ENCODE measurements around the gene PDZD8. TPM values are rescaled to one million over a fixed set of nuclear protein-coding genes. Genes with fewer than 3 reads are reported as not detected.
A peak's percentile ranks its signal among the peaks of the same experiment; 100 is the strongest.

Gene PDZD8
- total and polyA plus RNA-seq, 2 donors from 2014 or later, result 7.4 to 41.9 TPM

DNA sequence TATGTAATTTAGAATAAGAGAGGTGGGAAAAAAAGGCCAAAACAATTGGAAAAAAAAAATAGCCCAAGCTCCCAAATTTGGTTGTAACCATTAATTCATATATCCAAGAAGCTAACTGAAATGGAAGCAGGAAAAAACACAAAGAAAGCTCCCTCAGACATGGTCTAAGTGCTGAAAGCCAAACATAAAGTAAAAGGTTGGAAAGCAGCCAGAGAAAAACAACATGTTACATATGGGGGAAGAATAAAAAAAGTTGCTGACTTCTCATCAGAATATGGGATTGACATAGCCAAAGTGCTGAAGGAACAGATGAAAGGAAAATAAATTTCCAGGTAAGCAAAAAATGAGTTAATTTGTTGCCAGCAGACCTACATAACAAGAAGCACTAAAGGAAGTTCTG lies 40.3 kb downstream of the PDZD8 start:
- no peak overlapping the region for H3K27ac ChIP-seq (ENCODE audit: low read depth in 2 of 2, low read length in 2 of 2)
- peaks cover 0 to 5% (median 0%) of the 10 kb centered on the region in 3 donors for H3K9me3 ChIP-seq (ENCODE audit: control insufficient read depth in 2 of 3, insufficient read depth in 1 of 3, low read length in 3 of 3)
- H3K4me1 ChIP-seq (ENCODE audit: control insufficient read depth in 2 of 3, insufficient read depth in 2 of 3, low read depth in 1 of 3, low read length in 3 of 3), result no peaks in the 10 kb centered on the region
- no peak overlapping the region for H3K9ac ChIP-seq (ENCODE audit: low read length in 3 of 3)
- no peak overlapping the region for H3K4me3 ChIP-seq (ENCODE audit: low read length in 3 of 3)
- H3K36me3 ChIP-seq (ENCODE audit: control insufficient read depth in 2 of 3, insufficient read depth in 3 of 3, low read length in 3 of 3), result peaks cover 0 to 4% (median 0%) of the 10 kb centered on the region in 3 donors
- DNase-seq, result no peak
- intact Hi-C loops (cut with DNase I), result no loop called here
- TF ChIP-seq, protein P1, sequence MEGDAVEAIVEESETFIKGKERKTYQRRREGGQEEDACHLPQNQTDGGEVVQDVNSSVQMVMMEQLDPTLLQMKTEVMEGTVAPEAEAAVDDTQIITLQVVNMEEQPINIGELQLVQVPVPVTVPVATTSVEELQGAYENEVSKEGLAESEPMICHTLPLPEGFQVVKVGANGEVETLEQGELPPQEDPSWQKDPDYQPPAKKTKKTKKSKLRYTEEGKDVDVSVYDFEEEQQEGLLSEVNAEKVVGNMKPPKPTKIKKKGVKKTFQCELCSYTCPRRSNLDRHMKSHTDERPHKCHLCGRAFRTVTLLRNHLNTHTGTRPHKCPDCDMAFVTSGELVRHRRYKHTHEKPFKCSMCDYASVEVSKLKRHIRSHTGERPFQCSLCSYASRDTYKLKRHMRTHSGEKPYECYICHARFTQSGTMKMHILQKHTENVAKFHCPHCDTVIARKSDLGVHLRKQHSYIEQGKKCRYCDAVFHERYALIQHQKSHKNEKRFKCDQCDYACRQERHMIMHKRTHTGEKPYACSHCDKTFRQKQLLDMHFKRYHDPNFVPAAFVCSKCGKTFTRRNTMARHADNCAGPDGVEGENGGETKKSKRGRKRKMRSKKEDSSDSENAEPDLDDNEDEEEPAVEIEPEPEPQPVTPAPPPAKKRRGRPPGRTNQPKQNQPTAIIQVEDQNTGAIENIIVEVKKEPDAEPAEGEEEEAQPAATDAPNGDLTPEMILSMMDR (IDR thresholded peaks at IDR 0.05; ENCODE audit: borderline replicate concordance, extremely low read depth, insufficient read depth), result no peak
- no peaks in the 10 kb centered on the region for H3K27me3 ChIP-seq (ENCODE audit: control insufficient read depth, insufficient read depth, low read length)
- FAIRE-seq, result no peak

DNA sequence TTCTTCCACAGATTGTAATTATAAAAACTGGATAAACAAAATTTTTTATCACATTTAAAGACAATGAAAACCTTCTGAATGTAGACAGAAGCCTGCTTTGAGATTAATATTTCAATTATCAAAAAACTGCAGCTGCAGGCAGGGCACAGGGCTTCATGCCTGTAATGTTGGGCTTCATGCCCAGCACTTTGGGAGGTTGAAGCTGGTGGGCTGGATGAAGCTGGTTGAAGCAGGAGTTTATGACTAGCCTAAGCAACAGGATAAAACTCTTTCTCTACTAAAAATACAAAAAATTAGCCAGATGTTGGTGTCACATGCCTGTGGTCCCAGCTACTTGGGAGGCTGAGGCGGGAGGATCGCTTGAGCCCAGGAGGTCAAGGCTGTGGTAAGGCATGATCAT lies 41.2 kb downstream of the PDZD8 start:
- H3K4me1 ChIP-seq (ENCODE audit: control insufficient read depth in 2 of 3, insufficient read depth in 2 of 3, low read depth in 1 of 3, low read length in 3 of 3), result no peaks in the 10 kb centered on the region
- peaks cover 0 to 4% (median 0%) of the 10 kb centered on the region in 3 donors for H3K36me3 ChIP-seq (ENCODE audit: control insufficient read depth in 2 of 3, insufficient read depth in 3 of 3, low read length in 3 of 3)
- peak overlapping the region in 1 of 3 donors; percentile 15 for H3K4me3 ChIP-seq (ENCODE audit: low read length in 3 of 3)
- FAIRE-seq (no peak), DNase-seq (no peak)
- H3K9ac ChIP-seq (ENCODE audit: low read length in 3 of 3), result no peak overlapping the region
- intact Hi-C loops (cut with DNase I), result no loop called here
- peaks cover 0 to 5% (median 0%) of the 10 kb centered on the region in 3 donors for H3K9me3 ChIP-seq (ENCODE audit: control insufficient read depth in 2 of 3, insufficient read depth in 1 of 3, low read length in 3 of 3)
- no peak overlapping the region for H3K27ac ChIP-seq (ENCODE audit: low read depth in 2 of 2, low read length in 2 of 2)
- H3K27me3 ChIP-seq (ENCODE audit: control insufficient read depth, insufficient read depth, low read length), result no peaks in the 10 kb centered on the region
- TF ChIP-seq, protein P1 (IDR thresholded peaks at IDR 0.05; ENCODE audit: borderline replicate concordance, extremely low read depth, insufficient read depth), result no peak

DNA sequence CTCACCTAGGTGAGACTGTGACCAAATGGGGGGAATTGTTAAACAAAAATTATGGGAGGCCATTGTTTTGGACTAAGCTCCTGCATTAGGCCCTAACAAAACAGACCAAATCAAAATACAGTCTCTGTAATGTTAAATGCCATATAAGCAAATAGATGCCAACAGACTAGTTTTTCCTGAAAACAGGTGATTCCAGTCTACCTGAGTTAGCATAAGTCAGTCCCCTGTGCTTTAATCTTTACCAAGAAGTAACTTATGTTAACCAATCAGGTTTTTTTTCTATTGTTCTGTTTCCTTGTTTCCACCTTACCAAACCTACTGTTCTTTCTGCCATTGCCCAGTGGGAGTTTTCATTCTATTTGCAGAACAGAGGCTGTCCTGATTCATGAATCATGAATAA lies 48.0 kb downstream of the PDZD8 start:
- FAIRE-seq (no peak), DNase-seq (no peak)
- no peak overlapping the region for H3K27ac ChIP-seq (ENCODE audit: low read depth in 2 of 2, low read length in 2 of 2)
- no peak overlapping the region for H3K4me3 ChIP-seq (ENCODE audit: low read length in 3 of 3)
- H3K4me1 ChIP-seq (ENCODE audit: control insufficient read depth in 2 of 3, insufficient read depth in 2 of 3, low read depth in 1 of 3, low read length in 3 of 3), result peaks cover 0 to 8% (median 6%) of the 10 kb centered on the region in 3 donors
- H3K27me3 ChIP-seq (ENCODE audit: control insufficient read depth, insufficient read depth, low read length), result no peaks in the 10 kb centered on the region
- no peak overlapping the region for H3K9ac ChIP-seq (ENCODE audit: low read length in 3 of 3)
- TF ChIP-seq, protein P1 (IDR thresholded peaks at IDR 0.05; ENCODE audit: borderline replicate concordance, extremely low read depth, insufficient read depth), result no peak
- intact Hi-C loops (cut with DNase I), result no loop called here
- no peaks in the 10 kb centered on the region for H3K36me3 ChIP-seq (ENCODE audit: control insufficient read depth in 2 of 3, insufficient read depth in 3 of 3, low read length in 3 of 3)
- H3K9me3 ChIP-seq (ENCODE audit: control insufficient read depth in 2 of 3, insufficient read depth in 1 of 3, low read length in 3 of 3), result no peaks in the 10 kb centered on the region

DNA sequence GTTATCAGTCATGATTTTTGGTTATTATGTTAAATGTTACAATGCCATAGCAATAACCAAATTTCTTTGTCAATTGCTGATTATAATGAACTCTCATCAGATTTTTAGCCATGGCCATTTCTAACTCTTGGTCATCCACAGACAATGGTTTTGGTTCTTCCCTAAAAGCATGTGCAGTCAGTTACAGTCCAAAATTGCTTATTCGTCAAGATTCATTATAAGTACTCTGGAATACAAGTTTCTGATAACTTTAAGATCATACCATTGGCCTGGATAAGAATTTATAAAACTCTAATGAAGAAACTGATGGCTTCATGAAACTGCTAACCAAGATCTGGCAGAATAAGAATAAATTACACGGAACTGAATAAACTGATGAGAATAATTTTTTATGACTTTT lies 50.9 kb downstream of the PDZD8 start:
- peaks cover 0 to 8% (median 6%) of the 10 kb centered on the region in 3 donors for H3K4me1 ChIP-seq (ENCODE audit: control insufficient read depth in 2 of 3, insufficient read depth in 2 of 3, low read depth in 1 of 3, low read length in 3 of 3)
- H3K9ac ChIP-seq (ENCODE audit: low read length in 3 of 3), result no peak overlapping the region
- no peaks in the 10 kb centered on the region for H3K9me3 ChIP-seq (ENCODE audit: control insufficient read depth in 2 of 3, insufficient read depth in 1 of 3, low read length in 3 of 3)
- H3K36me3 ChIP-seq (ENCODE audit: control insufficient read depth in 2 of 3, insufficient read depth in 3 of 3, low read length in 3 of 3), result no peaks in the 10 kb centered on the region
- H3K4me3 ChIP-seq (ENCODE audit: low read length in 3 of 3), result no peak overlapping the region
- intact Hi-C loops (cut with DNase I), result no loop called here
- TF ChIP-seq, protein P1 (IDR thresholded peaks at IDR 0.05; ENCODE audit: borderline replicate concordance, extremely low read depth, insufficient read depth), result no peak
- H3K27me3 ChIP-seq (ENCODE audit: control insufficient read depth, insufficient read depth, low read length), result no peaks in the 10 kb centered on the region
- DNase-seq (no peak), FAIRE-seq (no peak)
- H3K27ac ChIP-seq (ENCODE audit: low read depth in 2 of 2, low read length in 2 of 2), result no peak overlapping the region

All from kidney (tissue), 14 donors.